ENCODE data around the gene TMEM238.
A peak's percentile ranks its signal among the peaks of the same experiment; 100 is the strongest.
"Not testable (repeated sequence)": the region's sequence is repeated elsewhere in the genome, so short reads cannot be mapped to it uniquely, and the experiment has no call there.

TMEM238 gene

GRCh38 chr19:55423225-55424005 is 39.3 kb upstream of the TMEM238 start:
- in situ Hi-C loops (cut with HindIII; ENCODE audit: low sequenced_read_pairs) = no loop called here
- TF ChIP-seq, protein P1, sequence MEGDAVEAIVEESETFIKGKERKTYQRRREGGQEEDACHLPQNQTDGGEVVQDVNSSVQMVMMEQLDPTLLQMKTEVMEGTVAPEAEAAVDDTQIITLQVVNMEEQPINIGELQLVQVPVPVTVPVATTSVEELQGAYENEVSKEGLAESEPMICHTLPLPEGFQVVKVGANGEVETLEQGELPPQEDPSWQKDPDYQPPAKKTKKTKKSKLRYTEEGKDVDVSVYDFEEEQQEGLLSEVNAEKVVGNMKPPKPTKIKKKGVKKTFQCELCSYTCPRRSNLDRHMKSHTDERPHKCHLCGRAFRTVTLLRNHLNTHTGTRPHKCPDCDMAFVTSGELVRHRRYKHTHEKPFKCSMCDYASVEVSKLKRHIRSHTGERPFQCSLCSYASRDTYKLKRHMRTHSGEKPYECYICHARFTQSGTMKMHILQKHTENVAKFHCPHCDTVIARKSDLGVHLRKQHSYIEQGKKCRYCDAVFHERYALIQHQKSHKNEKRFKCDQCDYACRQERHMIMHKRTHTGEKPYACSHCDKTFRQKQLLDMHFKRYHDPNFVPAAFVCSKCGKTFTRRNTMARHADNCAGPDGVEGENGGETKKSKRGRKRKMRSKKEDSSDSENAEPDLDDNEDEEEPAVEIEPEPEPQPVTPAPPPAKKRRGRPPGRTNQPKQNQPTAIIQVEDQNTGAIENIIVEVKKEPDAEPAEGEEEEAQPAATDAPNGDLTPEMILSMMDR (IDR thresholded peaks at IDR 0.05; ENCODE audit: low read depth, low read length) = no peak

DNA sequence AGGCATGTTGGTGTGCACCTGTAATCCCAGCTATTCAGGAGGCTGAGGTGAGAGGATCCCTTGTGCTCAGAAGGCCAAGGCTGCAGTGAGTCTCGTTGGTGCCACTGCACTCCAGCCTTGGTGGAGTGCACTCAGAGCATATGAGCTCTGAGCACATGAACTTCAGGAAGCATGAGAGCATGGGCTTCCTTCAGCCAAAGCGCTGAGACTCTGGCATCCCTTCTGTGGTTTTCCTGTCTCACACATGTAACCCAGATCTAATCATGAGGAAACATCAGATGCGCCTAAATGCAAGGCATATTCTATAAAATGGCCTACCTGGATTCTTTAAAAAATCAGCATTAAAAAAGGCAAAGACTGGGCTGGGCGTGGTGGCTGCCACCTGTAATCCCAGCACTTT is 37.2 kb upstream of the TMEM238 start:
- in situ Hi-C loops (cut with HindIII; ENCODE audit: low sequenced_read_pairs); DNase-seq (ENCODE audit: low read depth, low spot score); H3K4me3 ChIP-seq (ENCODE audit: low read depth, low read length): not testable (repeated sequence)

More at GRCh38 chr19:55423225-55424005, 39.3 kb upstream of the TMEM238 start:
- no peak for DNase-seq (ENCODE audit: low read depth, low spot score)
- H3K4me3 ChIP-seq (ENCODE audit: low read depth, low read length) = no peak overlapping the region

DNA sequence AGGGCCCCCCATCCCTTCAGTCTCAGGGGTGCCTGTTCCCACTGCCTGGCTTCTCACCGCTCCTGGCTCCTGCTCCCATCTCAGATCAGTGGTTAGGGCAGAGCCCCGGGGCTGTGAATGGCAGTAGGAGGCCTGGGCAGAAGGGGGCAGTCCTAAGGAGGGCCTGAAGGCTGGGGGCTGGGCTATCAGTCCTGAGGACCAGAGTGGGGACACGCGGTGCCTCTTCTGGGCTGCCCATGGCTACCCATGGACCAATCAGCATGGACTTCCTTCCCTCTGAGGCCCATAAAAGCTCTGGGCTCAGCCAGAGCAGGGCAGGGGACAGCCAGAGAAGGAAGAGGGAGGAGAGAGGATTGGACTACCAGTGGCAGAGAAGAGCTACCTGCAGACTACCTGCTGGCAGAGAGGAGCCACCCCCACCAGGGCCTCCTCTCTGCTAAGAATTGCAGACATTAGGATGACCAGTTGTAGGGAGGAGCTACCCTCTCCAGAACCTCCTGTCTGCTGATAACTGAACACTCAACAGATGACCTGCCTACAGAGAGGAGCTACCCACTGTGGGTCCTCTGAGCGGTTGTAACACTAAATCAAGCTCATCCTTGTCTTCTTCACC is 35.6 kb upstream of the TMEM238 start:
- no peak overlapping the region for H3K4me3 ChIP-seq (ENCODE audit: low read depth, low read length)
- in situ Hi-C loops (cut with HindIII; ENCODE audit: low sequenced_read_pairs) = no loop called here
- TF ChIP-seq, protein P1 (IDR thresholded peaks at IDR 0.05; ENCODE audit: low read depth, low read length) = no peak

DNA sequence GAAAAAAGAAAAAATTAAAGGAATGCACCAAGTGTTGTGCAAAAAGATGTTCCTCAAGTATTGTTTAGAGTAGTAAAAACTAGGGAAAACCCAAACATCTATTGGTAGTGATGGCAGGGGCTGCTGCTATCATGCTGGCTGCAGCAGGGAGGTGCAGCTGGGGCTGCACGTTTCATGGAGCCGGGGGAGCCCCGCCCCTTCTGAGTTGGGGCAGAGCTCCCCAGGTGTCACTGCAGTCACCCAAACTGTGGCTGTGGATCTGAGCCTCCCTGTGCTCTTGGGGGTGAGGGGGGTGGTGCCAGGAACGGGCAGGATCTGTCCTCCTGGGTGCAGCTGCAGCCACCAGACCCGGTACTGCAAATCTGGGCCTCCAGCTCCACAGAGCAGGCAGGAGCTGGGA is 35.0 kb upstream of the TMEM238 start:
- DNase-seq (ENCODE audit: low read depth, low spot score) = no peak
- no peak overlapping the region for H3K4me3 ChIP-seq (ENCODE audit: low read depth, low read length)
- TF ChIP-seq, protein P1 (IDR thresholded peaks at IDR 0.05; ENCODE audit: low read depth, low read length) = no peak
- in situ Hi-C loops (cut with HindIII; ENCODE audit: low sequenced_read_pairs) = no loop called here

More for the DNA sequence above, 35.6 kb upstream of the TMEM238 start:
- DNase-seq (ENCODE audit: low read depth, low spot score) = no peak

- no peak overlapping the region for H3K4me3 ChIP-seq (ENCODE audit: low read depth, low read length)
- peak; percentile 82 for DNase-seq (ENCODE audit: low read depth, low spot score)
- TF ChIP-seq, protein P1 (IDR thresholded peaks at IDR 0.05; ENCODE audit: low read depth, low read length) = peak; percentile 77
- in situ Hi-C loops (cut with HindIII; ENCODE audit: low sequenced_read_pairs) = no loop called here
Observed at GRCh38 chr19:55418185-55418584, 34.1 kb upstream of the TMEM238 start.

DNA sequence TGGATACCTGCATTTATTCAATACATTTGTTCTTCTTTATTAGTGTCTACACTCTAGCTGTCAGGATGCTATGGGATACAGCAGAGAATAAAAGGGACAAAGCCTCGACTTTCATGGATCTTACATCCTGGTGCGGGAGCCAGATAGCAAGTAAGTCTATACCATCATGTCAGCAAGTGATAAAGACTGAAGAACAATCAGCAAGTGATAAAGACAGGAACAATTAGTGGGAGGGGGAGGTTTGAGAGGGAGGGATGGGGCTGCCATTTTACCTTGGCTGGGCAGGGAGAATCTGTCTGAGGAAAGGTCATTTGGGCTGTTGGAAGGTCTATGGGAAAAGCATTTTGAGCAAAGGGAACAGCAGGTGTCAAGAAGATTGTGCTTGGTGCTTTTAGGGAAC is 26.1 kb upstream of the TMEM238 start:
- TF ChIP-seq, protein P1 (IDR thresholded peaks at IDR 0.05; ENCODE audit: low read depth, low read length) = no peak
- in situ Hi-C loops (cut with HindIII; ENCODE audit: low sequenced_read_pairs) = no loop called here
- DNase-seq (ENCODE audit: low read depth, low spot score) = no peak
- no peak overlapping the region for H3K4me3 ChIP-seq (ENCODE audit: low read depth, low read length)

DNA sequence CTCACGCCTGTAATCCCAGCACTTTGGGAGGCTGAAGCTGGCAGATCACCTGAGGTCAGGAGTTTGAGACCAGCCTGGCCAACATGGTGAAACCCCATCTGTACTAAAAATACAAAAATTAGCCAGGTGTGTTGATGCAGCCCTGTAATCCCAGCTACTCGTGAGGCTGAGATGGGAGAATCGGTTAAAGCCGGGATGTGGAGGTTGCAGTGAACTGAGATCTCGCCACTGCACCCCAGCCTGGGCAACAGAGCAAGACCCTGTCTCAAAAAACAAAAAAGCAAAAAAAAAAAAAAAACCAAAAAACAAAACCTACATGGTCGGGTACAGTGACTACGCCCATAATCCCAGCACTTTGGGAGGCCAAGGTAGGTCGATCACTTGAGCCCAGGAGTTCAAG is 25.1 kb upstream of the TMEM238 start:
- H3K4me3 ChIP-seq (ENCODE audit: low read depth, low read length); in situ Hi-C loops (cut with HindIII; ENCODE audit: low sequenced_read_pairs); DNase-seq (ENCODE audit: low read depth, low spot score): not testable (repeated sequence)
